SK-N-SH (cell line): ENCODE data around the gene RASAL2. TPM values are rescaled to one million over a fixed set of nuclear protein-coding genes. Genes with fewer than 3 reads are reported as not detected.

Source experiments
- CTCF ChIA-PET: fragments of 300-600, 350-600 bp; formaldehyde crosslinking; extraction: SDS; loops from one replicate; lab custom pipeline; 2021; lab: Yijun Ruan, JAX
- POLR2A ChIA-PET: fragments of 350-600 bp; sonication (Branson Sonifier 250); formaldehyde crosslinking; extraction: SDS; loops from one replicate; lab custom pipeline; 2020; ENCODE audit warnings: antibody characterized with exemption, inconsistent platforms; lab: Yijun Ruan, JAX
- DNase-seq: peaks from one replicate; pipeline ENCODE4 v3.0.0; 2012
- H2AFZ ChIP-seq: fragments of 200-600 bp; sonication (generic); 2 replicates; pipeline ENCODE4 v1.8.1; 2016; ENCODE audit warnings: antibody characterized with exemption, mild to moderate bottlenecking, low read depth
- H3F3A ChIP-seq: fragments of 200-600 bp; sonication (generic); replicated peaks from 2 replicates; pipeline ENCODE3; 2016; ENCODE audit warnings: antibody characterized with exemption, mild to moderate bottlenecking; ENCODE audit not compliant: insufficient read depth
- H3K27ac ChIP-seq, 2 experiments: fragments of 200-500 bp in 1 of 2; fragments of 200-600 bp in 1 of 2; sonication (Bioruptor generic) in 1 of 2; sonication (generic), shearing (Covaris generic) in 1 of 2; 2 replicates each; pipeline versions ENCODE4 v1.5.1 to v1.6.1; 2014 to 2016; ENCODE audit warnings: low read depth in 2 of 2, inconsistent platforms in 1 of 2, low read length in 1 of 2, mild to moderate bottlenecking in 1 of 2, mixed read lengths in 1 of 2
- H3K27me3 ChIP-seq: fragments of 200-600 bp; sonication (generic), shearing (Covaris generic); 2 replicates; pipeline ENCODE4 v1.6.1; 2016; ENCODE audit warnings: mixed run types; ENCODE audit not compliant: insufficient read depth
- H3K36me3 ChIP-seq, 2 experiments: fragments of 200-500 bp in 1 of 2; fragments of 200-600 bp in 1 of 2; sonication (Bioruptor generic) in 1 of 2; sonication (generic) in 1 of 2; replicated peaks in 1 of 2; 2 replicates each; pipeline versions ENCODE3 to v1.5.1; 2014 to 2016; ENCODE audit warnings: low read length in 1 of 2, mild to moderate bottlenecking in 1 of 2; ENCODE audit not compliant: insufficient read depth in 2 of 2, control insufficient read depth in 1 of 2
- H3K4me1 ChIP-seq, 2 experiments: fragments of 200-500 bp in 1 of 2; fragments of 200-600 bp in 1 of 2; sonication (Bioruptor generic) in 1 of 2; sonication (generic), shearing (Covaris generic) in 1 of 2; 2 replicates each; pipeline versions ENCODE4 v1.5.1 to v1.6.1; 2014 to 2016; ENCODE audit warnings: low read depth in 1 of 2, low read length in 1 of 2, mixed run types in 1 of 2; ENCODE audit not compliant: insufficient read depth in 2 of 2, control insufficient read depth in 1 of 2
- H3K4me2 ChIP-seq: fragments of 200-600 bp; sonication (generic), shearing (Covaris generic); 2 replicates; pipeline ENCODE4 v1.6.1; 2017; ENCODE audit warnings: mixed run types
- H3K4me3 ChIP-seq, 2 experiments: fragments of 200-500 bp in 1 of 2; fragments of 200-600 bp in 1 of 2; sonication (Bioruptor generic) in 1 of 2; sonication (generic), shearing (Covaris generic) in 1 of 2; 2 replicates each; pipeline versions ENCODE4 v1.5.1 to v1.8.1; 2014 to 2016; ENCODE audit warnings: low read depth in 2 of 2, inconsistent platforms in 1 of 2, low read length in 1 of 2, mild to moderate bottlenecking in 1 of 2, mixed read lengths in 1 of 2, moderate library complexity in 1 of 2
- H3K79me2 ChIP-seq: fragments of 200-600 bp; sonication (generic); 2 replicates; pipeline ENCODE4 v1.8.1; 2017; ENCODE audit warnings: mild to moderate bottlenecking; ENCODE audit not compliant: insufficient read depth
- H3K9ac ChIP-seq: fragments of 200-600 bp; sonication (generic); 2 replicates; pipeline ENCODE4 v1.6.1; 2017; ENCODE audit warnings: mixed run types
- H3K9me2 ChIP-seq: fragments of 200-600 bp; sonication (generic); 2 replicates; pipeline ENCODE4 v1.6.1; 2017; ENCODE audit warnings: mixed run types
- H3K9me3 ChIP-seq: fragments of 200-600 bp; sonication (generic); 2 replicates; pipeline ENCODE4 v1.6.1; 2017; ENCODE audit warnings: mixed run types, mild to moderate bottlenecking, moderate library complexity
- H4K20me1 ChIP-seq: fragments of 200-600 bp; sonication (generic); 2 replicates; pipeline ENCODE4 v1.6.1; 2017; ENCODE audit warnings: mild to moderate bottlenecking, mixed run types; ENCODE audit not compliant: insufficient read depth
- CTCF ChIP-seq: fragments of 200-600 bp; sonication (generic); IDR thresholded peaks from 2 replicates; pipeline ENCODE4 v1.6.1; 2017; ENCODE audit warnings: antibody characterized with exemption, mild to moderate bottlenecking, moderate library complexity
- ELF1 ChIP-seq: IDR thresholded peaks from 2 replicates; pipeline ENCODE4 v1.4.0; 2012
- EP300 ChIP-seq, 2 experiments: IDR thresholded peaks; 2 replicates each; pipeline versions ENCODE4 v1.4.0 to v1.6.1; 2012; ENCODE audit warnings: borderline replicate concordance in 1 of 2, low read depth in 1 of 2, low read length in 1 of 2
- EZH2phosphoT487 ChIP-seq: fragments of 200-600 bp; sonication (generic); IDR thresholded peaks from 2 replicates; pipeline ENCODE4 v1.6.1; 2017; ENCODE audit warnings: low read depth, mixed run types, mild to moderate bottlenecking, antibody characterized with exemption, moderate library complexity, borderline replicate concordance
- FOXJ3 ChIP-seq: sonication (generic); formaldehyde crosslinking; IDR thresholded peaks from 2 replicates; pipeline ENCODE4 v1.5.1; 2020; ENCODE audit warnings: mild to moderate bottlenecking, missing genetic modification reagents
- FOXM1 ChIP-seq: IDR thresholded peaks from 2 replicates; pipeline ENCODE4 v1.4.0; 2012; ENCODE audit warnings: low read depth, mild to moderate bottlenecking
- GABPA ChIP-seq: IDR thresholded peaks from 2 replicates; pipeline ENCODE4 v1.4.0; 2012; ENCODE audit warnings: low read depth, mild to moderate bottlenecking
- IRF3 ChIP-seq: fragments of 150-350 bp; IDR thresholded peaks from 2 replicates; pipeline ENCODE4 v1.6.1; 2016; ENCODE audit warnings: mild to moderate bottlenecking, low read depth, low read length
- MAX ChIP-seq: IDR thresholded peaks from 2 replicates; pipeline ENCODE4 v1.4.0; 2012; ENCODE audit warnings: low read depth
- MXI1 ChIP-seq: IDR thresholded peaks from 2 replicates; pipeline ENCODE4 v1.6.1; 2012; ENCODE audit warnings: mild to moderate bottlenecking, low read depth, low read length, improper control_type of control experiment
- POLR2AphosphoS5 ChIP-seq: IDR thresholded peaks from 2 replicates; pipeline ENCODE4 v1.6.1; 2012; ENCODE audit warnings: low read depth, low read length
- RAD21 ChIP-seq: IDR thresholded peaks from 2 replicates; pipeline ENCODE4 v1.6.1; 2012; ENCODE audit warnings: mild to moderate bottlenecking, low read length
- SMC3 ChIP-seq: IDR thresholded peaks from 2 replicates; pipeline ENCODE4 v1.6.1; 2012; ENCODE audit warnings: low read depth, low read length, improper control_type of control experiment
- USF1 ChIP-seq: IDR thresholded peaks from 2 replicates; pipeline ENCODE4 v1.4.0; 2012; ENCODE audit warnings: low read depth, borderline replicate concordance
- USF2 ChIP-seq: fragments of 150-350 bp; IDR thresholded peaks from 2 replicates; pipeline ENCODE4 v1.6.1; 2017; ENCODE audit warnings: antibody characterized with exemption, low read length, low read depth, borderline replicate concordance
- WGBS: methylation state at CpG from one replicate; pipeline ENCODE4 v1.1.6; 2017; ENCODE audit warnings: low lambda C conversion rate; 5-methylcytosine and 5-hydroxymethylcytosine counted together
- polyA plus RNA-seq, 3 experiments: library from polyadenylated mRNA; depleted of rRNA; stranded (reverse); fragments of >200 nt; gene quantifications; 2 replicates each; pipeline ENCODE4 v1.2.3, GENCODE V29; 2012

Gene RASAL2
- polyA plus RNA-seq, 1 of the 3 experiments (the other 2 are of a cell fraction): 6.9 TPM

GRCh38 chr1:178374016-178374415 lies 280.1 kb downstream of the RASAL2 start:
- TF ChIP-seq RAD21 (no peak), FOXJ3 (CRISPR knock-in tag) (no peak), POLR2AphosphoS5 (no peak), USF1 (no peak), EP300 (IDR thresholded peaks at IDR 0.05; ENCODE audit: borderline replicate concordance in 1 of 2, low read depth in 1 of 2, low read length in 1 of 2) (no peak), IRF3 (no peak), EZH2phosphoT487 (no peak), SMC3 (no peak), USF2 (no peak), MAX (no peak), ELF1 (no peak), FOXM1 (no peak), MXI1 (no peak)
- Histone ChIP-seq H3K4me1 (no peaks in the 10 kb centered on the region; a peak in 1 of 4 replicates), H3K79me2 (no peaks in the 10 kb centered on the region; the same call in 1 of the 2 replicates), H3K9me3 (no peaks in the 10 kb centered on the region), H3F3A (peaks cover 3% of the 10 kb centered on the region), H3K27me3 (no peaks in the 10 kb centered on the region), H3K4me3 (no peak overlapping the region), H3K9ac (no peak overlapping the region), H4K20me1 (no peaks in the 10 kb centered on the region), H3K27ac (peak overlapping the region in 1 of 2 experiments; percentile 17; a peak in 1 of 4 replicates), H3K4me2 (no peak overlapping the region), H2AFZ (no peak overlapping the region), H3K36me3 (no peaks in the 10 kb centered on the region), H3K9me2 (no peaks in the 10 kb centered on the region)
- 19% methylated on average over 1 of the region's 1 CpG for WGBS
- CTCF ChIA-PET: interaction anchor here (1.1 to 1.7 kb wide), 2 partner anchors 12 to 63 kb away, joined by 3 to 5 read pairs; no protein-coding TSS in a partner anchor
- no peak for DNase-seq
- POLR2A ChIA-PET: no interaction called here

- Histone ChIP-seq H3K4me1 (no peaks in the 10 kb centered on the region; a peak in 1 of 4 replicates), H3K9ac (no peak overlapping the region), H3K9me2 (no peaks in the 10 kb centered on the region), H3K4me3 (no peak overlapping the region), H4K20me1 (no peaks in the 10 kb centered on the region), H3K36me3 (no peaks in the 10 kb centered on the region), H3K27me3 (no peaks in the 10 kb centered on the region), H3K79me2 (peaks cover 2% of the 10 kb centered on the region), H3K27ac (no peak overlapping the region), H3F3A (peaks cover 3% of the 10 kb centered on the region), H2AFZ (no peak overlapping the region), H3K9me3 (no peaks in the 10 kb centered on the region), H3K4me2 (no peak overlapping the region)
- DNase-seq: no peak
- POLR2A ChIA-PET: no interaction called here
- CTCF ChIA-PET: interaction anchor here (0.7 kb wide), 1 partner anchor 27 kb away, joined by 3 read pairs; no protein-coding TSS in a partner anchor
- WGBS: 94% methylated on average over 2 of the region's 2 CpGs
- no peak for TF ChIP-seq POLR2AphosphoS5
- no peak for TF ChIP-seq GABPA
- no peak for TF ChIP-seq RAD21
- no peak for TF ChIP-seq CTCF
- no peak for TF ChIP-seq MAX
Measured at GRCh38 chr1:178376008-178376407, 282.1 kb downstream of the RASAL2 start.
